Central memory CD8-positive, alpha-beta T cell (primary cell): Measurements from ENCODE around the gene AKIRIN2.
"Not testable (repeated sequence)": the region's sequence is repeated elsewhere in the genome, so short reads cannot be mapped to it uniquely, and the experiment has no call there.

ENCODE experiments used
- ATAC-seq: fragments of 150-1000 bp; cut with Tn5 transposase; replicated peaks from 2 replicates; pipeline ENCODE4 v1.10.0; 2022; ENCODE audit warnings: mild to moderate bottlenecking, moderate FRiP score, moderate number of reproducible peaks; ENCODE audit not compliant: poor library complexity, severe bottlenecking; ENCODE audit errors: extremely low read depth
- DNase-seq, 2 donors: peaks; one replicate each; pipeline ENCODE4 v3.0.0; 2021; ENCODE audit warnings: low spot score in 2 of 2
- H3K27ac Mint-ChIP-seq: one replicate; pipeline ENCODE4 v1.8.0; 2022; ENCODE audit warnings: low read depth, mild to moderate bottlenecking, moderate library complexity, mixed read lengths
- H3K27me3 Mint-ChIP-seq: one replicate; pipeline ENCODE4 v1.8.0; 2022; ENCODE audit warnings: mixed read lengths
- H3K36me3 Mint-ChIP-seq: one replicate; pipeline ENCODE4 v1.8.0; 2022; ENCODE audit warnings: mild to moderate bottlenecking, moderate library complexity, mixed read lengths; ENCODE audit not compliant: insufficient read depth
- H3K4me1 Mint-ChIP-seq: one replicate; pipeline ENCODE4 v1.8.0; 2022; ENCODE audit warnings: mixed read lengths
- H3K4me3 Mint-ChIP-seq: one replicate; pipeline ENCODE4 v1.8.0; 2022; ENCODE audit warnings: mild to moderate bottlenecking, moderate library complexity, mixed read lengths
- H3K9me3 Mint-ChIP-seq: one replicate; pipeline ENCODE4 v1.8.0; 2022; ENCODE audit warnings: mixed read lengths

Gene AKIRIN2

DNA sequence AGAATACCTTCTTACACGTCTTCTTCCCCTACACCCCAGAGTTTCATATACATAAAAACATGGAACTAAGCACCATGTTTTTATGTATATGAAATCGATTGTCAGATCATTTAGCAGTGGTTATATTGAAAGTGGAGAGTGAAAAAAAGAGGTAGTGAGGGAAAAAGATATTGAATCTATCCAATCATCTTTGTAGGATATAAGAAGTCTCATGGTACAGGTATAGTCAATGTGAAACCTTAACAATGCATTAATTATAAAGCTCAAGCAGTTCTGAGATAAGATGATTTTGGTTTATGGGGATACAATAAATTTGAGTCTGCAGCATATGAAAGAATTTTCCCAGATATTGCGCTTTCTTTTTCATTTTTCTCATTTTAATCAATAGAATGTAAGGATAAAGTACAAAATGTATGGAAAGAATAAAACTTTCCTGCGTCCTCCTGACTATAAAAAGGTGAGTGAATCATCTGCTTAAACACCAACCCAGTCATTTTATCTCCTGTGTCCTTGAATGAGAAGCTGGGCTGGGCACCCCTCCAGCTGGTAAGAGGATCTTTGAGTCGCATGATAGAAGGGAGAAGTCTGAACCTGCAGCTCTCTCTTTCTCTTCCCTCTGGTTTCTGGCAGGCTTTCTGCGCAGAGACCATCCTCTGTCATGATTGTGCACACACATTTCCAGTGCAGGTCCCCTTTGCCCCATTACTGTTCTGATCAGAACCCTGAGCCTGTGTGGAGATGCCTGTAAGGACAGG, 28.1 kb upstream of the AKIRIN2 start:
- Mint-ChIP-seq H3K27me3 (no peaks in the 10 kb centered on the region), H3K4me1 (peaks cover 13% of the 10 kb centered on the region), H3K4me3 (no peak overlapping the region), H3K36me3 (no peaks in the 10 kb centered on the region), H3K9me3 (no peaks in the 10 kb centered on the region), H3K27ac (no peak overlapping the region)
- ATAC-seq, result no peak
- no peak for DNase-seq

- Mint-ChIP-seq H3K36me3 (no peaks in the 10 kb centered on the region), H3K27ac (no peak overlapping the region), H3K4me1 (peaks cover 13% of the 10 kb centered on the region), H3K27me3 (no peaks in the 10 kb centered on the region), H3K9me3 (no peaks in the 10 kb centered on the region), H3K4me3 (no peak overlapping the region)
- ATAC-seq, result no peak
- no peak for DNase-seq
These were observed 26.7 kb upstream of the AKIRIN2 start for GRCh38 chr6:87728706-87729105.

DNA sequence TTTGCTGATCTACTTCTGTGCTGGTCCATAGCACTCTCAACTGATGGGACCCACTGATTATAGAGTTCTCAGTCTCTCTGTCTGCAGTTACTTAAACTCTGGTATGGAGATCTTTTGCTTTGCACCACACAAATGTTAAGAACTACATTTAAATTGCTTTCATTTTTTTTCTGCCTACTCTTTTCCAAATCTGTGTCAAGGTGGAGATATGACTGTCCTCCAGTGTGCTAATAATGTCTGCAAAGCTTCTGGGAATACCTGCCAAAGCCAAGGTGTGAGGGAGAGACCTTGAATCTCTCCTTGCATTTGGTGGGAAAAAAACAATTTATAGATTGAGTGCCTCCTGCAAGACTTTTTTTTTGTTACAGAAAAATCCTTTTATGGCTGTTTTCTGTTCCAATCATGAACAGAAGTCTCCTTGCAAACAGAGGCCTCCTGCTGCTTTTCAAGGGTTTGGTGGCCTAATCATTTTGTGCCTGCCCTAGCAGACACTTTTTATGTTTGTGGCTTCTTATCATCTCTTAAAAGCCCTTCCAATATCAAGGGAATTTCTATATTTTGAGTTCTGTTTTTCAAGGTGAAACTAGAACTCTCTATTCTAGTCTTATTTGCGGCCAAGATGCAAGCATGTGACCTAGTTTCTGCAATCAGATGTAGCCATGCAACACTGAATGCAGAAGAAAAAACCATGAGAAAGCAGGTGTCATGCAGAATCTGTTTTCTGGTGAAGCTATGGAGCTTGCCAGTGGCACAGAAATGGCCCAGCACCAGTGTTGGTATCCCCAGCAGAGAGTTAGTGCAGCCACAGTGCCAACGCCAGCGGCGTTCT, 23.2 kb upstream of the AKIRIN2 start:
- Mint-ChIP-seq H3K4me1 (no peaks in the 10 kb centered on the region), H3K4me3 (no peak overlapping the region), H3K36me3 (no peaks in the 10 kb centered on the region), H3K27me3 (no peaks in the 10 kb centered on the region), H3K9me3 (no peaks in the 10 kb centered on the region), H3K27ac (no peak overlapping the region)
- no peak for DNase-seq
- ATAC-seq, result no peak

GRCh38 chr6:87723170-87724078, 21.4 kb upstream of the AKIRIN2 start:
- no peak overlapping the region for H3K27ac Mint-ChIP-seq

GRCh38 chr6:87722540-87723169, 20.6 kb upstream of the AKIRIN2 start:
- peaks cover 13% of the 10 kb centered on the region for H3K4me1 Mint-ChIP-seq
- H3K27ac Mint-ChIP-seq, result no peak overlapping the region
- H3K27me3 Mint-ChIP-seq, result no peaks in the 10 kb centered on the region
- ATAC-seq, result no peak
- no peaks in the 10 kb centered on the region for H3K9me3 Mint-ChIP-seq
- H3K4me3 Mint-ChIP-seq, result no peak overlapping the region
- no peaks in the 10 kb centered on the region for H3K36me3 Mint-ChIP-seq
- no peak for DNase-seq

More at GRCh38 chr6:87723170-87724078, 21.4 kb upstream of the AKIRIN2 start:
- H3K4me1 Mint-ChIP-seq, result peaks cover 10% of the 10 kb centered on the region
- H3K9me3 Mint-ChIP-seq, result no peaks in the 10 kb centered on the region
- H3K27me3 Mint-ChIP-seq, result no peaks in the 10 kb centered on the region
- DNase-seq (no peak), ATAC-seq (no peak)
- no peak overlapping the region for H3K4me3 Mint-ChIP-seq
- H3K36me3 Mint-ChIP-seq, result no peaks in the 10 kb centered on the region

- Mint-ChIP-seq H3K27me3 (no peaks in the 10 kb centered on the region), H3K36me3 (no peaks in the 10 kb centered on the region), H3K27ac (no peak overlapping the region), H3K9me3 (no peaks in the 10 kb centered on the region), H3K4me1 (peaks cover 13% of the 10 kb centered on the region), H3K4me3 (no peak overlapping the region)
- no peak for DNase-seq
- no peak for ATAC-seq
These were observed 19.3 kb upstream of the AKIRIN2 start for GRCh38 chr6:87721311-87721710.

- H3K9me3 Mint-ChIP-seq, result no peaks in the 10 kb centered on the region
- DNase-seq, result no peak
- no peak overlapping the region for H3K4me3 Mint-ChIP-seq
- no peak overlapping the region for H3K27ac Mint-ChIP-seq
- H3K27me3 Mint-ChIP-seq, result no peaks in the 10 kb centered on the region
- peak; percentile 58 for ATAC-seq
- no peaks in the 10 kb centered on the region for H3K36me3 Mint-ChIP-seq
- peaks cover 20% of the 10 kb centered on the region for H3K4me1 Mint-ChIP-seq
These were observed 16.8 kb upstream of the AKIRIN2 start for GRCh38 chr6:87718662-87719433.

DNA sequence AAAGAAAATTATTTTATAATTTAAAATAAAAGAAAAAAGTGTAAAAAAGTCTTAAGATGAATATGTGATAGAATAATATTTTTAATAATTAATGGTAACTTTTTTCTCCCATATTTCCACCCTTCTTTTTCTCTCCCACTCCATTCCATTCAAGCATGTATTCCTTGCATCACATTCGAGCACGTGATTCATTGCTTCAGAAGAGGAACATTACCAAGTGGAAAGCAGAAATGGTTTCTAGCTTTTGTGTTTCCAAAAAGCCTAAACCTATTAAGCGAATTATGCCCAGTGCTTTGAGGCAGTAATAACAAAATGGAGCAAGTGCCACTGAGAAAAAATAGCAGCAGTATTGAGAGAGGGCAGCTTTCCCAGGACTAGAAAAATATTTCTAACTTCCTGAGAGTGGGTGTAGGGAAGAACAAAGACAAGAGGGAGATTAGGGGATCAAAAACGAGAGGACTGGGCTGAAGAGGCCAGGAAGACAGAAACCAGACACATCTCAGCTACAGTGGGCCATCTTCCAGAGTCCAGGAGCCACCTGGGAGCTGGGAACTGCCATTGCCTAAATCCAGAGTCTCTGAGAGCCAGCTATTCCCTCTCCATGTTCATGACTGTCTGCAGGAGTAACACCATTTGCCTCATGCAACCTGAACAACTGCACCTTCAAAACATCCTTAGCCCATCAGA, 15.0 kb upstream of the AKIRIN2 start:
- Mint-ChIP-seq H3K27ac (no peak overlapping the region), H3K36me3 (no peaks in the 10 kb centered on the region), H3K9me3 (no peaks in the 10 kb centered on the region), H3K4me1 (peaks cover 20% of the 10 kb centered on the region), H3K27me3 (no peaks in the 10 kb centered on the region), H3K4me3 (no peak overlapping the region)
- ATAC-seq (no peak), DNase-seq (no peak)

DNA sequence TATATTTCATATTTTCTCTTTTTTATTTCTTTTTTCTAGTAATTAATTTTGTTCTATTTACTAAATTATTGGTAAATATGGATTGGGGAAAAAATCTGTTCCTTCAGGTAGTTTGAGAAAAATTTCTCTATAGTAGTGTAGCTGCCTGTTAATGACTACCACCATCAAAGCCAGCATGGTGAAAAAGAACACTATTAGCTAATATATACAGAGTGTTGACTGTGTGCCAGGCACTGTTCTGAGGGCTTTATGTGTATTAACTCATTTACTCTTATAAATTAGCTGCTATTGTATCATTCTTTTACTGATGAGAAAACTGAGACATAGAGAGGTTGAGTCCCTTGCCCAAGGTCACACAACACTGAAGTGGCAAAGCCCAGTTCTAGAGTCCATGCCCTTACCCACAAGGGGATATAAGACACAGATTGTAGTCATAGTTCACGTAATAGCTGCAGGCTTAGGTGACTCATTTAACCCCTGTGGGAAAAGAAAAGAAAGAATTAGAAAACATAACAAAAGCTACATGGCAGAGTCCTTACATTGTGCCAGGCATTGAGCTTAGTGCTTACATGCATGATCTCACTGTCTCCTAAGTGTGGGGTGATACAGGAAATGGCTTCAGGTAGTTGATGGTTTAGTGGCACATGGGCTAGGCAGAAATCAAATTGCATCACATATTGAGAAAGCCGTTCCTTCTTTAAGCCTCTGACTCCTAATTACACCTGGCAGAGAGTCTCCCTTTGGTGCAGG, 12.2 kb upstream of the AKIRIN2 start:
- H3K27me3 Mint-ChIP-seq, result no peaks in the 10 kb centered on the region
- H3K36me3 Mint-ChIP-seq, result no peaks in the 10 kb centered on the region
- no peak overlapping the region for H3K27ac Mint-ChIP-seq
- no peak for DNase-seq
- no peak for ATAC-seq
- no peaks in the 10 kb centered on the region for H3K9me3 Mint-ChIP-seq
- H3K4me3 Mint-ChIP-seq, result no peak overlapping the region
- H3K4me1 Mint-ChIP-seq, result peaks cover 18% of the 10 kb centered on the region

DNA sequence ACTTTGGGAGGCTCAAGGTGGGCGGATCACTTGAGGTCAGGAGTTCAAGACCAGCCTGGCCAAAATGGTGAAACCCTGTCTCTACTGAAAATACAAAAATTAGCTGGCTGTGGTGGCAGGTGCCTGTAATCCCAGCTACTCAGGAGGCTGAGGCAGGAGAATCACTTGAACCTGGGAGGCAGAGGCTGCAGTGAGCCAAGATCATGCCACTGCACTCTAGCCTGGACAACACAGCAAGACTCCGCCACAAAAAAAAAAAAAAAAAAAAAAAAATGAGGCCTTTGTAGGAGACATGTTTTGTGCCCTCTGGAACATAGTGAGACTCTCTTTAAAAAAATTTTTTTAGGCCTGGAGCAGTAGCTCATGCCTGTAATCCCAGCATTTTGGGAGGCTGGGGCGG, 10.7 kb upstream of the AKIRIN2 start:
- H3K27me3 Mint-ChIP-seq, DNase-seq, H3K9me3 Mint-ChIP-seq, H3K36me3 Mint-ChIP-seq, H3K27ac Mint-ChIP-seq, H3K4me1 Mint-ChIP-seq, ATAC-seq, H3K4me3 Mint-ChIP-seq: not testable (repeated sequence)

- no peak overlapping the region for H3K27ac Mint-ChIP-seq
- no peaks in the 10 kb centered on the region for H3K9me3 Mint-ChIP-seq
These were observed 8.1 kb upstream of the AKIRIN2 start for GRCh38 chr6:87710090-87710489.

More at GRCh38 chr6:87710090-87710489, 8.1 kb upstream of the AKIRIN2 start:
- no peaks in the 10 kb centered on the region for H3K27me3 Mint-ChIP-seq
- peaks cover 1% of the 10 kb centered on the region for H3K36me3 Mint-ChIP-seq
- no peak overlapping the region for H3K4me3 Mint-ChIP-seq
- peaks cover 7% of the 10 kb centered on the region for H3K4me1 Mint-ChIP-seq
- DNase-seq (no peak), ATAC-seq (no peak)
